GM21737 (cell line): ENCODE results near the gene C1QTNF6.
A peak's percentile ranks its signal among the peaks of the same experiment; 100 is the strongest.
"Not testable (repeated sequence)": the region's sequence is repeated elsewhere in the genome, so short reads cannot be mapped to it uniquely, and the experiment has no call there.

Source experiments
- ATAC-seq: cut with Tn5 transposase; IDR thresholded peaks from one replicate; pipeline ENCODE4 v1.9.1; 2021; ENCODE audit warnings: mild to moderate bottlenecking, moderate library complexity; ENCODE audit not compliant: unreplicated experiment

The C1QTNF6 gene

GRCh38 chr22:37208401-37209139 lies 20.5 kb upstream of the C1QTNF6 start:
- no peak for ATAC-seq

- ATAC-seq, result no peak
Observed at GRCh38 chr22:37207981-37208380, 19.9 kb upstream of the C1QTNF6 start.

- no peak for ATAC-seq
Observed at GRCh38 chr22:37206841-37207821, 19.1 kb upstream of the C1QTNF6 start.

- ATAC-seq, result no peak
Observed at GRCh38 chr22:37206118-37206840, 18.2 kb upstream of the C1QTNF6 start.

- no peak for ATAC-seq
Observed at GRCh38 chr22:37205046-37205445, 17.0 kb upstream of the C1QTNF6 start.

GRCh38 chr22:37204045-37204655 lies 16.1 kb upstream of the C1QTNF6 start:
- no peak for ATAC-seq

GRCh38 chr22:37203354-37204044 lies 15.5 kb upstream of the C1QTNF6 start:
- ATAC-seq, result no peak

- no peak for ATAC-seq
Observed at GRCh38 chr22:37202716-37203115, 14.7 kb upstream of the C1QTNF6 start.

- ATAC-seq, result no peak
Observed at GRCh38 chr22:37202001-37202555, 14.0 kb upstream of the C1QTNF6 start.

GRCh38 chr22:37201443-37201820 lies 13.4 kb upstream of the C1QTNF6 start:
- ATAC-seq, result not testable (repeated sequence)

- no peak for ATAC-seq
Observed at GRCh38 chr22:37199760-37200108, 11.7 kb upstream of the C1QTNF6 start.

- ATAC-seq, result peak; percentile 86
Observed at GRCh38 chr22:37199103-37199759, 11.2 kb upstream of the C1QTNF6 start.

- peak; percentile 33 for ATAC-seq
Observed at GRCh38 chr22:37198258-37199102, 10.4 kb upstream of the C1QTNF6 start.

GRCh38 chr22:37197451-37198257 lies 9.6 kb upstream of the C1QTNF6 start:
- ATAC-seq, result no peak

- no peak for ATAC-seq
Observed at GRCh38 chr22:37196539-37197450, 8.7 kb upstream of the C1QTNF6 start.

GRCh38 chr22:37195921-37196320 lies 7.9 kb upstream of the C1QTNF6 start:
- no peak for ATAC-seq

- no peak for ATAC-seq
Observed at GRCh38 chr22:37194750-37195149, 6.7 kb upstream of the C1QTNF6 start.
